Omental fat pad (tissue), 4 donors: Measurements from ENCODE around the gene ATP11A. TPM values are rescaled to one million over a fixed set of nuclear protein-coding genes. Genes with fewer than 3 reads are reported as not detected.
"Not testable (repeated sequence)": the region's sequence is repeated elsewhere in the genome, so short reads cannot be mapped to it uniquely, and the experiment has no call there.

Experiments used
- ATAC-seq: fragments of 150-250 bp; one replicate; pipeline ENCODE4 v1.9.1; 2016; ENCODE audit warnings: mild to moderate bottlenecking, moderate library complexity; ENCODE audit not compliant: low FRiP score
- DNase-seq: peaks from one replicate; pipeline ENCODE4 v3.0.0-alpha.2; 2019; ENCODE audit warnings: low spot score
- CTCF ChIP-seq, 3 donors: fragments of 450-650 bp; IDR thresholded peaks; one replicate each; pipeline ENCODE4 v1.5.1; 2016 to 2017; ENCODE audit warnings: antibody characterized with exemption in 3 of 3, mild to moderate bottlenecking in 3 of 3, moderate library complexity in 2 of 3
- total RNA-seq, 4 donors: library from RNA; depleted of rRNA; stranded (reverse); fragments of >200 nt; gene quantifications; one replicate each; pipeline ENCODE4 v1.1.0, GENCODE V29; 2016

The ATP11A gene
- total RNA-seq, 4 donors from 2014 or later, result 32.8 to 61.4 (median 45.7) TPM

- DNase-seq (no peak), ATAC-seq (no peak)
These were observed 92.7 kb downstream of the ATP11A start for GRCh38 chr13:112782429-112783010.

GRCh38 chr13:112783135-112783977 is 93.5 kb downstream of the ATP11A start:
- peak; percentile 26 for ATAC-seq
- no peak for DNase-seq
- no peak for TF ChIP-seq CTCF (IDR thresholded peaks at IDR 0.05)

More at GRCh38 chr13:112782429-112783010, 92.7 kb downstream of the ATP11A start:
- no peak for TF ChIP-seq CTCF (IDR thresholded peaks at IDR 0.05)

GRCh38 chr13:112783978-112784371 is 94.1 kb downstream of the ATP11A start:
- TF ChIP-seq CTCF (IDR thresholded peaks at IDR 0.05), result no peak
- peak; percentile 5 for ATAC-seq
- DNase-seq, result no peak

- no peak for DNase-seq
- no peak for ATAC-seq
- no peak for TF ChIP-seq CTCF (IDR thresholded peaks at IDR 0.05)
These were observed 95.1 kb downstream of the ATP11A start for GRCh38 chr13:112784811-112785482.

- ATAC-seq (no peak), DNase-seq (no peak)
- TF ChIP-seq CTCF (IDR thresholded peaks at IDR 0.05), result no peak
These were observed 95.6 kb downstream of the ATP11A start for GRCh38 chr13:112785483-112785856.

- DNase-seq, ATAC-seq: not testable (repeated sequence)
These were observed 97.0 kb downstream of the ATP11A start for GRCh38 chr13:112786810-112787209.
